ENCODE data around the gene NFIA.
A peak's percentile ranks its signal among the peaks of the same experiment; 100 is the strongest.

Gene NFIA

DNA sequence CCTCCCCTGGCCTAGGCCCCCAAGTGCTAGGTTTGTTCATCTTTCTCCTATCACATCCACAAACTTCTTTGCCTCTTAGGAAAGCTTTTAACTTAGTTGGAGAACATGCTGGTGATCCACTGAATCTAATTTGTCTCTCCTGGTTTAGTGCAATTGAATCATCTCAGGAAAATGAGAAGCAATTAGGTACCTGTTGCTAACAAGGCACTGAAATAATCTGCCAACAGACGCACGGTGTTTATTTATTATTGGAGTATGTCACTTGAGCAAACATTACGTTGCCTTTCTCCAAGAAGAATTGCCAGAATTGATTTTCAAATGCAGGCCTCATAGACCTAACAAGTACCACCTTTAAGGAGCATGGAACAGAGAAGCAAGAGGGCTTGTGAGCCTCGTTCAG lies 309.4 kb downstream of the NFIA start (continued):
- TF ChIP-seq ZNF530 (tag by site-specific recombination; IDR thresholded peaks at IDR 0.05; ENCODE audit: low read depth) (no peak), ZBTB8A (tag by site-specific recombination; IDR thresholded peaks at IDR 0.05) (no peak), ZNF146 (tag by site-specific recombination; IDR thresholded peaks at IDR 0.05) (no peak), ZNF549 (tag by site-specific recombination; IDR thresholded peaks at IDR 0.05) (no peak), KLF7 (tag by site-specific recombination; IDR thresholded peaks at IDR 0.05; ENCODE audit: borderline replicate concordance) (no peak), IKZF3 (tag by site-specific recombination; IDR thresholded peaks at IDR 0.05) (peak; percentile 52; the same call in 1 of the 2 replicates), ZNF24 (tag by site-specific recombination; IDR thresholded peaks at IDR 0.05) (peak; percentile 85), ZNF624 (tag by site-specific recombination; IDR thresholded peaks at IDR 0.05) (no peak), ZNF366 (tag by site-specific recombination; conservative IDR thresholded peaks at IDR 0.05) (peak; percentile 56; the same call in 1 of the 2 replicates), ZNF777 (tag by site-specific recombination; IDR thresholded peaks at IDR 0.05; ENCODE audit: borderline replicate concordance) (no peak), HOXA7 (CRISPR knock-in tag; IDR thresholded peaks at IDR 0.05; ENCODE audit: borderline replicate concordance) (no peak), ZNF292 (tag by site-specific recombination; IDR thresholded peaks at IDR 0.05; ENCODE audit: borderline replicate concordance, low read depth) (no peak), ZNF561 (tag by site-specific recombination; IDR thresholded peaks at IDR 0.05; ENCODE audit: borderline replicate concordance) (no peak), ZNF600 (tag by site-specific recombination; IDR thresholded peaks at IDR 0.05) (no peak), ZFHX2 (tag by site-specific recombination; conservative IDR thresholded peaks at IDR 0.05) (no peak), ZNF433 (tag by site-specific recombination; IDR thresholded peaks at IDR 0.05; ENCODE audit: low read depth) (no peak), HOXD13 (CRISPR knock-in tag; IDR thresholded peaks at IDR 0.05; ENCODE audit: borderline replicate concordance) (no peak), SP2 (tag by site-specific recombination; IDR thresholded peaks at IDR 0.05) (no peak), ZNF707 (tag by site-specific recombination; IDR thresholded peaks at IDR 0.05) (no peak), MYNN (tag by site-specific recombination; IDR thresholded peaks at IDR 0.05; ENCODE audit: borderline replicate concordance) (0 out of 2 replicates have a peak, but pooled peaks have one; percentile 14)
- TF ChIP-seq, protein P1, sequence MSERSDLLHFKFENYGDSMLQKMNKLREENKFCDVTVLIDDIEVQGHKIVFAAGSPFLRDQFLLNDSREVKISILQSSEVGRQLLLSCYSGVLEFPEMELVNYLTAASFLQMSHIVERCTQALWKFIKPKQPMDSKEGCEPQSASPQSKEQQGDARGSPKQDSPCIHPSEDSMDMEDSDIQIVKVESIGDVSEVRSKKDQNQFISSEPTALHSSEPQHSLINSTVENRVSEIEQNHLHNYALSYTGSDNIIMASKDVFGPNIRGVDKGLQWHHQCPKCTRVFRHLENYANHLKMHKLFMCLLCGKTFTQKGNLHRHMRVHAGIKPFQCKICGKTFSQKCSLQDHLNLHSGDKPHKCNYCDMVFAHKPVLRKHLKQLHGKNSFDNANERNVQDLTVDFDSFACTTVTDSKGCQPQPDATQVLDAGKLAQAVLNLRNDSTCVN (tag by site-specific recombination; optimal IDR thresholded peaks at IDR 0.05): no peak
- TF ChIP-seq, protein P2, sequence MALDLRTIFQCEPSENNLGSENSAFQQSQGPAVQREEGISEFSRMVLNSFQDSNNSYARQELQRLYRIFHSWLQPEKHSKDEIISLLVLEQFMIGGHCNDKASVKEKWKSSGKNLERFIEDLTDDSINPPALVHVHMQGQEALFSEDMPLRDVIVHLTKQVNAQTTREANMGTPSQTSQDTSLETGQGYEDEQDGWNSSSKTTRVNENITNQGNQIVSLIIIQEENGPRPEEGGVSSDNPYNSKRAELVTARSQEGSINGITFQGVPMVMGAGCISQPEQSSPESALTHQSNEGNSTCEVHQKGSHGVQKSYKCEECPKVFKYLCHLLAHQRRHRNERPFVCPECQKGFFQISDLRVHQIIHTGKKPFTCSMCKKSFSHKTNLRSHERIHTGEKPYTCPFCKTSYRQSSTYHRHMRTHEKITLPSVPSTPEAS (tag by site-specific recombination; IDR thresholded peaks at IDR 0.05): no peak
- TF ChIP-seq, protein P3, sequence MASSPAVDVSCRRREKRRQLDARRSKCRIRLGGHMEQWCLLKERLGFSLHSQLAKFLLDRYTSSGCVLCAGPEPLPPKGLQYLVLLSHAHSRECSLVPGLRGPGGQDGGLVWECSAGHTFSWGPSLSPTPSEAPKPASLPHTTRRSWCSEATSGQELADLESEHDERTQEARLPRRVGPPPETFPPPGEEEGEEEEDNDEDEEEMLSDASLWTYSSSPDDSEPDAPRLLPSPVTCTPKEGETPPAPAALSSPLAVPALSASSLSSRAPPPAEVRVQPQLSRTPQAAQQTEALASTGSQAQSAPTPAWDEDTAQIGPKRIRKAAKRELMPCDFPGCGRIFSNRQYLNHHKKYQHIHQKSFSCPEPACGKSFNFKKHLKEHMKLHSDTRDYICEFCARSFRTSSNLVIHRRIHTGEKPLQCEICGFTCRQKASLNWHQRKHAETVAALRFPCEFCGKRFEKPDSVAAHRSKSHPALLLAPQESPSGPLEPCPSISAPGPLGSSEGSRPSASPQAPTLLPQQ (tag by site-specific recombination; IDR thresholded peaks at IDR 0.05): 0 out of 2 replicates have a peak, but pooled peaks have one; percentile 17
- TF ChIP-seq, protein P4, sequence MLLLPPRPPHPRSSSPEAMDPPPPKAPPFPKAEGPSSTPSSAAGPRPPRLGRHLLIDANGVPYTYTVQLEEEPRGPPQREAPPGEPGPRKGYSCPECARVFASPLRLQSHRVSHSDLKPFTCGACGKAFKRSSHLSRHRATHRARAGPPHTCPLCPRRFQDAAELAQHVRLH (tag by site-specific recombination; IDR thresholded peaks at IDR 0.05): no peak
- TF ChIP-seq, protein P5, sequence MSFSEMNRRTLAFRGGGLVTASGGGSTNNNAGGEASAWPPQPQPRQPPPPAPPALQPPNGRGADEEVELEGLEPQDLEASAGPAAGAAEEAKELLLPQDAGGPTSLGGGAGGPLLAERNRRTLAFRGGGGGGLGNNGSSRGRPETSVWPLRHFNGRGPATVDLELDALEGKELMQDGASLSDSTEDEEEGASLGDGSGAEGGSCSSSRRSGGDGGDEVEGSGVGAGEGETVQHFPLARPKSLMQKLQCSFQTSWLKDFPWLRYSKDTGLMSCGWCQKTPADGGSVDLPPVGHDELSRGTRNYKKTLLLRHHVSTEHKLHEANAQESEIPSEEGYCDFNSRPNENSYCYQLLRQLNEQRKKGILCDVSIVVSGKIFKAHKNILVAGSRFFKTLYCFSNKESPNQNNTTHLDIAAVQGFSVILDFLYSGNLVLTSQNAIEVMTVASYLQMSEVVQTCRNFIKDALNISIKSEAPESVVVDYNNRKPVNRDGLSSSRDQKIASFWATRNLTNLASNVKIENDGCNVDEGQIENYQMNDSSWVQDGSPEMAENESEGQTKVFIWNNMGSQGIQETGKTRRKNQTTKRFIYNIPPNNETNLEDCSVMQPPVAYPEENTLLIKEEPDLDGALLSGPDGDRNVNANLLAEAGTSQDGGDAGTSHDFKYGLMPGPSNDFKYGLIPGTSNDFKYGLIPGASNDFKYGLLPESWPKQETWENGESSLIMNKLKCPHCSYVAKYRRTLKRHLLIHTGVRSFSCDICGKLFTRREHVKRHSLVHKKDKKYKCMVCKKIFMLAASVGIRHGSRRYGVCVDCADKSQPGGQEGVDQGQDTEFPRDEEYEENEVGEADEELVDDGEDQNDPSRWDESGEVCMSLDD (tag by site-specific recombination; IDR thresholded peaks at IDR 0.05): no peak
- TF ChIP-seq, protein P6, sequence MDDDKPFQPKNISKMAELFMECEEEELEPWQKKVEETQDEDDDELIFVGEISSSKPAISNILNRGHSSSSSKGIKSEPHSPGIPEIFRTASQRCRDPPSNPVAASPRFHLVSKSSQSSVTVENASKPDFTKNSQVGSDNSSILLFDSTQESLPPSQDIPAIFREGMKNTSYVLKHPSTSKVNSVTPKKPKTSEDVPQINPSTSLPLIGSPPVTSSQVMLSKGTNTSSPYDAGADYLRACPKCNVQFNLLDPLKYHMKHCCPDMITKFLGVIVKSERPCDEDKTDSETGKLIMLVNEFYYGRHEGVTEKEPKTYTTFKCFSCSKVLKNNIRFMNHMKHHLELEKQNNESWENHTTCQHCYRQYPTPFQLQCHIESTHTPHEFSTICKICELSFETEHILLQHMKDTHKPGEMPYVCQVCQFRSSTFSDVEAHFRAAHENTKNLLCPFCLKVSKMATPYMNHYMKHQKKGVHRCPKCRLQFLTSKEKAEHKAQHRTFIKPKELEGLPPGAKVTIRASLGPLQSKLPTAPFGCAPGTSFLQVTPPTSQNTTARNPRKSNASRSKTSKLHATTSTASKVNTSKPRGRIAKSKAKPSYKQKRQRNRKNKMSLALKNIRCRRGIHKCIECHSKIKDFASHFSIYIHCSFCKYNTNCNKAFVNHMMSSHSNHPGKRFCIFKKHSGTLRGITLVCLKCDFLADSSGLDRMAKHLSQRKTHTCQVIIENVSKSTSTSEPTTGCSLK (tag by site-specific recombination; IDR thresholded peaks at IDR 0.05): no peak
- TF ChIP-seq, protein P7, sequence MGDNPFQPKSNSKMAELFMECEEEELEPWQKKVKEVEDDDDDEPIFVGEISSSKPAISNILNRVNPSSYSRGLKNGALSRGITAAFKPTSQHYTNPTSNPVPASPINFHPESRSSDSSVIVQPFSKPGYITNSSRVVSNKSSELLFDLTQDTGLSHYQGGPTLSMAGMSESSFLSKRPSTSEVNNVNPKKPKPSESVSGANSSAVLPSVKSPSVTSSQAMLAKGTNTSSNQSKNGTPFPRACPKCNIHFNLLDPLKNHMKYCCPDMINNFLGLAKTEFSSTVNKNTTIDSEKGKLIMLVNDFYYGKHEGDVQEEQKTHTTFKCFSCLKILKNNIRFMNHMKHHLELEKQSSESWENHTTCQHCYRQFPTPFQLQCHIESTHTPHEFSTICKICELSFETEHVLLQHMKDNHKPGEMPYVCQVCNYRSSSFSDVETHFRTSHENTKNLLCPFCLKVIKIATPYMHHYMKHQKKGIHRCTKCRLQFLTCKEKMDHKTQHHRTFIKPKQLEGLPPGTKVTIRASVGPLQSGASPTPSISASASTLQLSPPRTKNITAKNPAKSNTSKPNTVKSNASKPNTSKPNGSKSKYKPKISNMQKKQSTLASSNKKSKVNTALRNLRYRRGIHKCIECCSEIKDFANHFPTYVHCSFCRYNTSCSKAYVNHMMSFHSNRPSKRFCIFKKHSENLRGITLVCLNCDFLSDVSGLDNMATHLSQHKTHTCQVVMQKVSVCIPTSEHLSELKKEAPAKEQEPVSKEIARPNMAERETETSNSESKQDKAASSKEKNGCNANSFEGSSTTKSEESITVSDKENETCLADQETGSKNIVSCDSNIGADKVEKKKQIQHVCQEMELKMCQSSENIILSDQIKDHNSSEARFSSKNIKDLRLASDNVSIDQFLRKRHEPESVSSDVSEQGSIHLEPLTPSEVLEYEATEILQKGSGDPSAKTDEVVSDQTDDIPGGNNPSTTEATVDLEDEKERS (tag by site-specific recombination; IDR thresholded peaks at IDR 0.05): no peak
- TF ChIP-seq, protein P8, sequence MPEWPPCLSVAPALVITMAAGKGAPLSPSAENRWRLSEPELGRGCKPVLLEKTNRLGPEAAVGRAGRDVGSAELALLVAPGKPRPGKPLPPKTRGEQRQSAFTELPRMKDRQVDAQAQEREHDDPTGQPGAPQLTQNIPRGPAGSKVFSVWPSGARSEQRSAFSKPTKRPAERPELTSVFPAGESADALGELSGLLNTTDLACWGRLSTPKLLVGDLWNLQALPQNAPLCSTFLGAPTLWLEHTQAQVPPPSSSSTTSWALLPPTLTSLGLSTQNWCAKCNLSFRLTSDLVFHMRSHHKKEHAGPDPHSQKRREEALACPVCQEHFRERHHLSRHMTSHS (tag by site-specific recombination; IDR thresholded peaks at IDR 0.05): no peak

Measured in HEK293 (cell line).